HAP-1 (cell line): ENCODE measurements around the gene METTL16.

Source experiments
- DNase-seq, 2 experiments: peaks; one replicate each; pipeline ENCODE4 v3.0.0-alpha.2; 2016 to 2020; ENCODE audit warnings: low spot score in 2 of 2
- H3K27me3 ChIP-seq: fragments of 250-450 bp; sonication (Bioruptor Pico); 2 replicates; pipeline ENCODE4 v1.5.1; 2020; ENCODE audit warnings: low read depth, mild to moderate bottlenecking, moderate library complexity
- H3K36me3 ChIP-seq: fragments of 250-450 bp; sonication (Bioruptor Pico); replicated peaks from 2 replicates; pipeline ENCODE4 v1.5.1; 2020; ENCODE audit warnings: mild to moderate bottlenecking
- H3K4me1 ChIP-seq: fragments of 250-450 bp; sonication (Bioruptor Pico); 2 replicates; pipeline ENCODE4 v1.5.1; 2020; ENCODE audit warnings: mild to moderate bottlenecking
- H3K4me3 ChIP-seq: fragments of 250-450 bp; sonication (Bioruptor Pico); 2 replicates; pipeline ENCODE4 v1.5.1; 2020; ENCODE audit warnings: mild to moderate bottlenecking, moderate library complexity
- H3K9me3 ChIP-seq: fragments of 250-450 bp; sonication (Bioruptor Pico); 2 replicates; pipeline ENCODE4 v1.5.1; 2020; ENCODE audit warnings: mild to moderate bottlenecking, moderate library complexity
- in situ Hi-C: fragments of 300-500 bp; cut with MboI; formaldehyde crosslinking; loops from 3 replicates; pipeline ENCODE4 v1.14.3; 2020; ENCODE audit warnings: low sequenced_read_pairs, inconsistent platforms, mixed read lengths

The METTL16 gene

GRCh38 chr17:2485970-2486369 is 25.7 kb downstream of the METTL16 start:
- no peak for DNase-seq
- Histone ChIP-seq H3K4me1 (peaks cover 23% of the 10 kb centered on the region), H3K36me3 (no peaks in the 10 kb centered on the region; the same call in 1 of the 2 replicates), H3K4me3 (no peak overlapping the region), H3K9me3 (no peaks in the 10 kb centered on the region), H3K27me3 (no peaks in the 10 kb centered on the region)
- in situ Hi-C loops, result no loop called here

- in situ Hi-C loops, result no loop called here
- H3K36me3 ChIP-seq, result no peaks in the 10 kb centered on the region; the same call in 1 of the 2 replicates
- no peak overlapping the region for H3K4me3 ChIP-seq
- H3K9me3 ChIP-seq, result no peaks in the 10 kb centered on the region
- H3K4me1 ChIP-seq, result peaks cover 20% of the 10 kb centered on the region
- no peak for DNase-seq
- H3K27me3 ChIP-seq, result no peaks in the 10 kb centered on the region
Observed at GRCh38 chr17:2485543-2485942, 26.1 kb downstream of the METTL16 start.

- no peaks in the 10 kb centered on the region for H3K9me3 ChIP-seq
- H3K4me1 ChIP-seq, result peaks cover 13% of the 10 kb centered on the region
- in situ Hi-C loops, result no loop called here
- DNase-seq, result peak; percentile 30 to 64
- no peaks in the 10 kb centered on the region for H3K27me3 ChIP-seq
- no peaks in the 10 kb centered on the region; the same call in 1 of the 2 replicates for H3K36me3 ChIP-seq
- H3K4me3 ChIP-seq, result no peak overlapping the region
Observed at GRCh38 chr17:2484876-2485275, 26.8 kb downstream of the METTL16 start.

GRCh38 chr17:2483084-2483483 is 28.6 kb downstream of the METTL16 start:
- in situ Hi-C loops, result no loop called here
- no peak overlapping the region for H3K4me3 ChIP-seq
- H3K4me1 ChIP-seq, result peaks cover 10% of the 10 kb centered on the region
- no peaks in the 10 kb centered on the region for H3K27me3 ChIP-seq
- peaks cover 1% of the 10 kb centered on the region for H3K36me3 ChIP-seq
- H3K9me3 ChIP-seq, result no peaks in the 10 kb centered on the region
- DNase-seq, result no peak

- H3K4me1 ChIP-seq, result peaks cover 10% of the 10 kb centered on the region
- no peaks in the 10 kb centered on the region for H3K27me3 ChIP-seq
- no peak overlapping the region for H3K4me3 ChIP-seq
- no peaks in the 10 kb centered on the region for H3K9me3 ChIP-seq
- peaks cover 9% of the 10 kb centered on the region for H3K36me3 ChIP-seq
- in situ Hi-C loops, result no loop called here
- DNase-seq, result no peak
Observed at GRCh38 chr17:2482218-2482617, 29.5 kb downstream of the METTL16 start.

GRCh38 chr17:2481760-2482159 is 29.9 kb downstream of the METTL16 start:
- Histone ChIP-seq H3K4me3 (no peak overlapping the region), H3K36me3 (peaks cover 13% of the 10 kb centered on the region), H3K27me3 (no peaks in the 10 kb centered on the region), H3K4me1 (peaks cover 10% of the 10 kb centered on the region), H3K9me3 (no peaks in the 10 kb centered on the region)
- in situ Hi-C loops, result no loop called here
- DNase-seq, result no peak

GRCh38 chr17:2478458-2478857 is 33.2 kb downstream of the METTL16 start:
- H3K27me3 ChIP-seq, result no peaks in the 10 kb centered on the region
- no peaks in the 10 kb centered on the region for H3K9me3 ChIP-seq
- no peak overlapping the region for H3K4me3 ChIP-seq
- DNase-seq, result no peak
- in situ Hi-C loops, result no loop called here
- H3K36me3 ChIP-seq, result peaks cover 41% of the 10 kb centered on the region
- peaks cover 5% of the 10 kb centered on the region for H3K4me1 ChIP-seq

- in situ Hi-C loops, result no loop called here
- peaks cover 63% of the 10 kb centered on the region for H3K36me3 ChIP-seq
- no peak for DNase-seq
- no peak overlapping the region for H3K4me3 ChIP-seq
- no peaks in the 10 kb centered on the region for H3K27me3 ChIP-seq
- H3K4me1 ChIP-seq, result no peaks in the 10 kb centered on the region
- no peaks in the 10 kb centered on the region for H3K9me3 ChIP-seq
Observed at GRCh38 chr17:2475056-2475455, 36.6 kb downstream of the METTL16 start.

- no peak for DNase-seq
- in situ Hi-C loops, result no loop called here
- H3K4me3 ChIP-seq, result no peak overlapping the region
- H3K9me3 ChIP-seq, result no peaks in the 10 kb centered on the region
- no peaks in the 10 kb centered on the region for H3K4me1 ChIP-seq
- H3K27me3 ChIP-seq, result no peaks in the 10 kb centered on the region
- peaks cover 70% of the 10 kb centered on the region for H3K36me3 ChIP-seq
Observed at GRCh38 chr17:2474371-2474770, 37.3 kb downstream of the METTL16 start.

GRCh38 chr17:2468270-2468669 is 43.4 kb downstream of the METTL16 start:
- Histone ChIP-seq H3K27me3 (no peaks in the 10 kb centered on the region), H3K4me1 (no peaks in the 10 kb centered on the region), H3K4me3 (no peak overlapping the region), H3K9me3 (no peaks in the 10 kb centered on the region), H3K36me3 (peaks cover 65% of the 10 kb centered on the region)
- in situ Hi-C loops, result no loop called here
- DNase-seq, result no peak

- Histone ChIP-seq H3K4me3 (no peak overlapping the region), H3K4me1 (no peaks in the 10 kb centered on the region), H3K9me3 (no peaks in the 10 kb centered on the region), H3K36me3 (peaks cover 66% of the 10 kb centered on the region), H3K27me3 (no peaks in the 10 kb centered on the region)
- DNase-seq, result no peak
- in situ Hi-C loops, result no loop called here
Observed at GRCh38 chr17:2466931-2467330, 44.8 kb downstream of the METTL16 start.

GRCh38 chr17:2462481-2462880 is 49.2 kb downstream of the METTL16 start:
- in situ Hi-C loops, result no loop called here
- no peak for DNase-seq
- H3K4me3 ChIP-seq, result no peak overlapping the region
- peaks cover 59% of the 10 kb centered on the region for H3K36me3 ChIP-seq
- no peaks in the 10 kb centered on the region for H3K9me3 ChIP-seq
- H3K4me1 ChIP-seq, result no peaks in the 10 kb centered on the region
- H3K27me3 ChIP-seq, result no peaks in the 10 kb centered on the region

- H3K4me1 ChIP-seq, result no peaks in the 10 kb centered on the region
- DNase-seq, result no peak
- in situ Hi-C loops, result no loop called here
- H3K9me3 ChIP-seq, result no peaks in the 10 kb centered on the region
- H3K27me3 ChIP-seq, result no peaks in the 10 kb centered on the region
- peaks cover 55% of the 10 kb centered on the region for H3K36me3 ChIP-seq
- H3K4me3 ChIP-seq, result no peak overlapping the region
Observed at GRCh38 chr17:2459917-2460271, 51.8 kb downstream of the METTL16 start.

GRCh38 chr17:2457913-2458312 is 53.8 kb downstream of the METTL16 start:
- in situ Hi-C loops, result no loop called here
- H3K27me3 ChIP-seq, result no peaks in the 10 kb centered on the region
- peaks cover 37% of the 10 kb centered on the region for H3K36me3 ChIP-seq
- no peak for DNase-seq
- H3K4me3 ChIP-seq, result no peak overlapping the region
- H3K9me3 ChIP-seq, result no peaks in the 10 kb centered on the region
- H3K4me1 ChIP-seq, result no peaks in the 10 kb centered on the region

- in situ Hi-C loops, result no loop called here
- no peaks in the 10 kb centered on the region for H3K9me3 ChIP-seq
- no peaks in the 10 kb centered on the region for H3K27me3 ChIP-seq
- DNase-seq, result no peak
- H3K36me3 ChIP-seq, result peaks cover 25% of the 10 kb centered on the region
- no peak overlapping the region for H3K4me3 ChIP-seq
- H3K4me1 ChIP-seq, result no peaks in the 10 kb centered on the region
Observed at GRCh38 chr17:2456475-2456874, 55.2 kb downstream of the METTL16 start.
